Activated CD4-positive, alpha-beta T cell treated with anti-CD3 and anti-CD28 coated beads for 1 hour (primary cell): ENCODE results near the gene KIFAP3.

Source experiments
- DNase-seq: peaks from one replicate; pipeline ENCODE4 v3.0.0-alpha.2; 2020

KIFAP3 gene

DNA sequence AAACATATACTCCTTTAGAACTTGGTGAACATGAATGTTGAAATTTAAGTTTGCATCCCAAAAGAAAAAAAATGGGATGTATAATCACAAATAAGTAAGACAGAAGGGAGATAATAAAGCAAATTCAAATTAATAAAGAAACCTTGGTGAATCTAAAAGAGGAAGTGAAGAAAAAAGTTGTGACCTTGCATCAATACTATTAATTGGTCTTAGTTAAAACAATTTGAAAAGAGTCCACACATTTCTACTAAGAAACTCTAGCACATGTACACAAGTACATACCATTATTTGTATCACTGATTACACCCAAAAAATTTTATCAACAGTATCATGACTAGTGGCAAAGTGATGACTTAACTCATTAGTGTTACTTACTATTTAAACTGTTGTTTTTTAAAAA lies 100.4 kb downstream of the KIFAP3 start:
- DNase-seq, result no peak

DNA sequence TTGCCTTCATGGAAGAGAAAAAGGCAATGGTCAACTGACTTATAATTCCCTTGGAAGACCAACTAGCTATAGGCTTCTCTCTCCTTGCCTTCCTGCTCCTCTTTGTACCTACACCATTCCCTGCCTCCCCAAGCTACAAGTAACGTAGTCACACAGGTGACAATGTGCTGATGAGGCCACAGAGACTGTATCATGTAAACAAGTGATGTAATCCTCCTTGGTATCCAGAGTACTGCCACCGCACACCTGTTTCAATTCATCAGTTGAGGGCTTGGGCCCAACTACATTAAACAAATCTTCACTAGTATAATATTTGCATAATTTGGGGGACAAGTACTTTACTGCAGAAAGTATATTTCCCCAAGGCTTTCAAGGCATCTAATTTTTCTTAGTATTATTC lies 104.4 kb downstream of the KIFAP3 start:
- no peak for DNase-seq

DNA sequence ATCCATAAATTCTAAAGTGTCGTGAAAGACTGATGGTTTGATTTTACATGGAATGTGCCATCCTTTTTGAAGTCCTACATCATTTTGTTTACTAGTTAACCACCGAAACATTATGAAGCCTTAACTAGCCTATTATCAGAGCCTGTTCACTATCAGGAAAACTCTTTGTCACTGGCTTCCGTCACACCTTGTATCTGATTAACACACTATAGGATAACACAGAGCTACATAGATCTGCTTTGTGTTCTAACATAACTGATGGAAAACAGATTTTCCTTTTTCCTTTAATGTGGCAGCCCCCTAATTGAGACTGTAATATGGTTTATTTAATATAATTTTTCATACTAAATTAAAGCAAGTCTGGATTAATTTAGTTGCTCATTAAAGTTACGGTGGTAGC lies 106.3 kb downstream of the KIFAP3 start:
- no peak for DNase-seq

DNA sequence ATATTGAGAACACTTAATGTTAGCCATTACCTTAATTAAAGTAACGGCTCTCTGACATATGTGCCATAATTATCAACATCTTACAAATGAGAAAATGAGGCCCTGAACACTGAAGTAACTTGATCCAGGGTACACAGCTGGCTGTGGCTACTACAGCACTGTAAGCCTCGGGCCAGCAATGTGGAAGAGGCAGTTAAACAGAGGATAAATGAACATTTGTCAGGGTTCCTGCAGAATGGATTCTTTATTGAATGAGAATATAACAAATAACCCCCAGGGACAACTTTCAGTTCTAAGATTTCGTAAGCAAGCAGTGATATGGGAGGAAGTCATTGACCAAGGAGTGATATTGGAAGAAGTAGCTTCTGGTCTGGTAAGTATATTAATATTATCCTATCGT lies 110.3 kb downstream of the KIFAP3 start:
- no peak for DNase-seq

DNA sequence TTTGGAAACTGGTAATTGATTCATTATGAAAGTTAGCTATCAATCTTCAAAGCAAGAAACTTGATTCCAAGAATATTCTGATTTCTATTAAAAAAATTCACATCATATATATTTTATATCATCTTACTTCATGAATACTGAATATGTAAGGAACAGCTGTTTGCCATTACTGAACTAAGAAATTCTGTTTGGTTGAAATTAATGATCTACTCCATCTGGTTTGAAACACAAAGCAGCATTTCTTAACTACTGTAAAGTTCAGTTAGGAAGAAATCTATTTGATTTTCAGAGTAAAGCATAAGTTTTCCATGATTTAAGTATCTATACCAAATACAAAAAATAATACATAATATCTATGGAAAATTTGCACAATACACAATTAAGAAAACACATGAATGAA lies 114.8 kb downstream of the KIFAP3 start:
- no peak for DNase-seq

DNA sequence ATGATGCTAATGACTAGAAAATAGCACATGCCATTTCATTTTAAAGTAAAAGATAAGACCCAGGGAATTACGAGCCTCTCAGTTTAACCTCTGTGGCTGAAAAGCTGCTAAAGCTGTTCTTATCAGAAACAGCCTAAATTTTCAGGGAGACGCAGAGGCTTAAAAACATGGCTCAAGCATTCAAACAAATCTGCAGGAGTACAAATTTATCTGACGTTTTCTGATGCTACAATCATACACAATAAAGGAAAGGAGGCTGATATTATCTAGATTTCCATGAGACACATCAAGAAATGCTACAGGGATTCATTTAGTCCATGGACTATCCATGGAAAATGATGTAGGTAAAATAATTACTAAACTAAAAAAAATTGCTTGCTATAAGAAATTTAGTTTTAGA lies 115.5 kb downstream of the KIFAP3 start:
- no peak for DNase-seq

DNA sequence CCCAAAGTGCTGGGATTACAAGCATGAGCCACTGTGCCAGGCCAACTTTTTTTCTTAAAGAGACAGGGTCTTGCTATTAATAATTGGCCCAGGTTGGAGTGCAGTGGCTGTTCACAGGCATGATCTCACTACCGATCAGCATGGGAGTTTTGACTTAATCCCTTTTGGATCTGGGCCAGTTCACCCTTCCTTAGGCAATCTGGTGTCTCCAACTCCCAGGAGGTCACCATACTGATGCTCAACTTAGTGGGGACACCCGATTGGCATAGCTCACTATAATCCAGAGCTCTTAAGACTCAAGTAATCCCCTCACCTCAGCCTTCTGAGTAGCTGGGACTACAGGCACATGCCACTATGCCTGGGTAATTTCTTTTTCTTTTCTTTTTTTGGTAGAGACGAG lies 116.6 kb downstream of the KIFAP3 start:
- DNase-seq, result no peak

DNA sequence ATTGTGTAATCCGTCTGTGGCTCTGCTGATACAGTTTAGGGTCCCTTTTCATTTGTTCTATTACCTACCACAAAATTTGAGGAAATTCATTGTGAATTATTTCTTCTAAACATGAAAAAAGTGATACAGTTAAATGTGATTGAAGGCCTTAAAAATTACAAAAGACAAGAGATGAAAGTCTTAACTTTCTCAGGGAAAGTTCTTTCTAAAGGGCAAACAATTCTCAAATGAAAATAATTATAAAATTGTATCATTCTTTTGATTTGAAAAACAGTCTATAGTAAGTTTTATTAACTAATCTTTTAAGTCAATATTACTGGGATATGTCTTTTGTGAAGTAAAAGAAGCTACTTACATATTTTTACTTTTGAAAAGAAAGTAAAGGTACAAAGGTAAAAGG lies 123.4 kb downstream of the KIFAP3 start:
- DNase-seq, result no peak

DNA sequence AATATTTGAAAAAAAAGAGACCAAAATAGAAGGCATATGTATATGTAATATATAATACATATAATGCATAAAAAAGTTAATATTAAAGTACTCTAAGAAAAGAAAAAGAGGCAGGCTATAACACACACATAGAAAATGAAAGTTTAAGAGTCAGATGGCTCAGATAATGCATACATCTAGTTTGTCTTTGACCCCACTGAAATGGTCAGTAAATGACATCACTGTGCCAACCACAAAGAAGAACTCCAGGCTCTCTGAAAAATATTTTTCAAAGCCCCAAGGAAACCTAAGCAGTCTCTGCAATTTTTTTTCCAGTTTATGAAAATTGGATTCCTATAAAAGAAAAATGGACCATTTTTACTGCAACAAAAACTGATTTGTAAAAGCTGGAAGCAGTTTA lies 125.4 kb downstream of the KIFAP3 start:
- no peak for DNase-seq

DNA sequence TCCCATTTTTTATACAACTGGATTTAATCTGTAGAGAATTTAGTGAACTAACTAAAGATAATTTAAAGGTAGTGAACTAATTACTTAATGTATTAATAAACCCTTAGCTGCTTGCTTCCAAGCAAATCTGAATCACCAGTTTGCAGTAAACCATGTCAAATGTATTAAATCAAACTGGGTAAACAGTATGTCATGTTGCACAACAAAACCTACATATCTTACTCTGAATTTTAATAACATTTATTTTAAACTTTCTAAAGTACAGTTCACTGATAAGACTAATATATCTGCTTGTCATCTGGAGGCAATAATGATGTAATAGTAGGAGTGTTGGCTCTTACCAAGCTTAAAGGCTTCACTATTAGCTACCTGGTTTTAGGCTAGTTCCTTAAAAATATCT lies 128.3 kb downstream of the KIFAP3 start:
- DNase-seq, result no peak

DNA sequence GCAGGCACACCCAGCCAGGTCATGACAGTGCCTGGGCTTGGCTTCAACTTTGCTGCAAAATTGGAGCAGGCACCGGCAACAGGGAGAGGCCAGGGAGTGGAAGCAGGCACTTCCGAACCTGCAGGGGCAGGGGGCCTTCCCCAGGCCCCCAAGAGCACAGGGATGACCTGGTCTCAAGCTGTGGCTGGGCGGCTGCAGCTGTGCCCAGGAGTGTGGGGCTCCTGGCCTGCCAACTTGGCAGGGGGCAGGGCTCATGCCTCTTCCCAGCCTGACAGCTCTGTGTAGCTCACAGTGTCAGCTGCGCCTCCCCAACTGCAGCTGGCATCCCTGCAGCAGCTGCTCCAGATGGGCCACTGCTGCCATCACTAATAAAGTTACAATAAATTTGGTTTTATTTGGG lies 129.3 kb downstream of the KIFAP3 start:
- no peak for DNase-seq

DNA sequence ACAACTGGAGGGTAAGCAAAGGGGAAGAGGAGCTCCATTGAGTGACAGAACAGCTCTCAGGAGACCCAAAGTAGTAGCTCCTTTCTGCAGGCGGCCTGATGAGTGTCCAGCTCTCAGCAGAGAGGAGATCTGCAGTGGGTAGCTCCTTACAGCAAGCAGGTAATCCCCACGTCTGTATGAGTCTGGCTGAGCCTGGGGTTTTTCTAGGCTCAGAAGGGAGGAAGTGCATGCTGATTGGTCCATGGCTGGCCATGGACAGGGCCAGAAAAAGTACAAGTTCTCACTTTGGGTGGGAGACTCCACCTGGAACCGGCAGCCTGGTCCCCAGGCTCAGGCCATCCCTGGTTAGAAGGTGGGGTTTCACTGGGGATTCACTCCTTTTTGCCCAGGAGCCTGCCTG lies 129.9 kb downstream of the KIFAP3 start:
- DNase-seq, result no peak

DNA sequence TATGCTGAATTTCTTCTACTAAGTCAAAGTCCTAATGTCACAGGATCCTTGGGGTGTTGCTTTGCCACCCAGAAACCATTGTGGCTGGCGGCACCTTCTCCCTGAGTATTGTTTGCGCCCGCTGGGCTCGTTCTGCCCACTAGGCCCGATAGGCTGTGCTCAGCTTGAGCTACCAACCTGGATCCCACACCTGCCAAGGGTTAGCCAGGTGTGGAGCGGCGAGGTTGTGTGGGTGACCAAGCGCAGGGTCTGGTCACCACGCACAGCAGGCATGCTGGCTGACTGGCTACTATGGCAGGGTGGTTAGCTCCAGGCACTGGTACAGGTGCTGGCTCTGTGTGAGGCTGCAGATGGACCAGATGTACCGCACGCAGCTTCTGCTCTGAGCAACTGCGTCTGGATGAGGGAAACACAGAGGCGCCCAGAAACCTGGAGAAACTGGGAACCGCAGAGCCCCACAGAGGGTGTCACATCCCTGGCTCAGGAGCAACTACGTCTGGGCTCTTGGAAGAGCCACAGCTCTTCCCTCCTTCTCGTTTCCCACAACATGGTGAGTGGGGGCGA lies 130.4 kb downstream of the KIFAP3 start:
- DNase-seq, result no peak

DNA sequence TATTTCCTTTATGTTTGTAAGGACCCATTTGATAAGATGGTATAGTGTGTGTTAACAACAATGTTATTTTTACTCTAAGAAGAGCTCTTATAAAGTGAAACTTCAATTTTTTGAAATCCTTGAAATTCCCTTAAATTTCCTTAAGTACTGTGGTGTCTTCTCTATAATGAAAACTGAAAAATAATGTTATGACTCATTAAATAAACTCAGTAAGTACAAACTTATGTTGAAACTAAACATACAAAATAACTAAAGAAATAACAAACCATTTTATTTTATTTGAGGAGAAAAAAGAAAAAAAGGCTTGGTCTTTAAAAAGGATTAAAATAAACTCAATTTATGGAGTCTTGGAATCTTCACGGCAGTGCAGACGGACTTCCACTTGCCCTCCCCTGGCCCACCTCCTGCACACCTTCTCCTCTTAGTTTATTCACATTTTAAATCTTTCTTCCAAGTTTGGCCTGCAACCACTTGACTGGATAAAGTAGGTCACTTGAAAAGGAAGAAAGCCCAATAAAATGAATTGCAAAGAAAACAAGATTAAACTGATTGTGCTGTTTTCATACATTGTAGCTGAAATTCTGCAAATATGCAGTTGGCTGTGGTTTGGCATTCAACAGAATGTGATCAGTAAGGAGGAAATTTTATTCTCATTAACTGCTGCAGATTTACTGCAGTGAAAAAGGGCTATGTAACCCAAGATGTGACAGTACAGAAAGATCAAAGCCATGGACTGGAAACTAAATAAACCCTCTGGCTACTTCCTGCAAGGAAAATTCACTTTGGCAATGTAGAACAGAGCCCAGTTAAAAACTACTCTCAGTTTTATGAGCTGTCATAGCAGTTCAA lies 132.3 kb downstream of the KIFAP3 start:
- no peak for DNase-seq

DNA sequence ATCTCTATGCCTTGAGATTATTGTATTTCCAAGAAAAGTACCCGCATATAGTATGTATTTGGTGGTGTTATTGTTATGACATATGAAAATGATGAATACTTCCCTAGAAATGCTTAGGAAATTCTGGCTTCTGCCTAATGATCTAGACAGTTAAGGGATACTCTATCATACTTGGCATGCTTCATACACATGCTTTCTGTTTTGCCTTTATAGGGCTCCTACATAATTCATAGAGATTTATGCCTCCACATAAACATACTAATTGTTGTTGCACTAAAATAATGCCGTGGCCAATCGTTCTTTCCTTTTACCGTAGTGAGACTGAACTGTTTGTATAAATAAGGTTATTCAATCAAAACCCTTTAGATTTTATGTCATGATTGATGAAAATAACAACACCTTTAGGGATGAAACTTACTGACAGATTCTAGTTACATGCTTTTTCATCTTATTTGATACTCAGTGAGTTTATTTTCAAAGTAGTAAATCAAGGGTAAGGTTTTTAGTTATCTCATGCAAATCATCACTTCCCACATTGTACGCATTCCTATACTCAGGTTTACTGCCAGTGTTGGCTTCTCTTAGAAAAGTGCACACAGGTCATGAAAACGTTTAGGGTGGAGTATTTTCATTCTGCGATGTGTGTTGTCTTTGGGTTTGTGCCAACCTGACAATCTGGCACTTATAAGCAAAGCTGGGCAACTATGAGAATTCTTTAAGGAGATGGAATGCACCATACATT lies 140.3 kb downstream of the KIFAP3 start:
- no peak for DNase-seq

DNA sequence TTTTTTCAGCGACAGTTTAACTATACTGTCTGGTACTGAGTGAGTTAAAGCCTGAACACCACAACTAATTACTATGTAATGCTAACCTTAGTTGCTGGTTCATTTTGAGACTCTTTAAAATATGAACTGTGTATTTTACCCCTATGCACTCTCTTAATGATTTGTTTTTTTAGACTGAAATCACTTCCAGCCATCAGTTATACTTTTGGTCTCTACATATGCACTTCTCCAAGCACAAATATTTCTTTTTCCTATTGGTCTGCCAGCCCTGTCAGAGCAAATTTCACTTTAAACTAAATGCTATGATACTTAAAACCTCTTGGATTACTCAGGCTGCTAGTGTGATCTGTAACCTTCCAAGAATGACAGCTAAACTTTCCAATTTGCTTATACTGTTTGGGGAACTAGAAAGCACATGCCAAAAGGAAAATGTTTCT lies 142.7 kb downstream of the KIFAP3 start:
- DNase-seq, result no peak

DNA sequence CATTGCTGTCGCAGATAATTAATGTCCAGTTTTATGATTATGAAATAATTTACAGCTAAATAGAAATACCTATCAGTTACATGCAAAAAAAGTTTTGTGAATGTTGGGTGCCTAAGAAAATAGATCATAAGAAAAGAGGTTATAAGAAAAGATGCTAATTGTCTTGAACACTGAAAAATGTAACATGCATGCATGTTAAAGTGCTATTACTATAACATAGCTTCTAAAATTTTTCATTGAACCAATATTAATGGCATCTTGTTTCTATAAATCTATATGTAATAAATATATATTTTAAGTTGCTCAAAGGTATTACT lies 145.3 kb downstream of the KIFAP3 start:
- DNase-seq, result no peak

DNA sequence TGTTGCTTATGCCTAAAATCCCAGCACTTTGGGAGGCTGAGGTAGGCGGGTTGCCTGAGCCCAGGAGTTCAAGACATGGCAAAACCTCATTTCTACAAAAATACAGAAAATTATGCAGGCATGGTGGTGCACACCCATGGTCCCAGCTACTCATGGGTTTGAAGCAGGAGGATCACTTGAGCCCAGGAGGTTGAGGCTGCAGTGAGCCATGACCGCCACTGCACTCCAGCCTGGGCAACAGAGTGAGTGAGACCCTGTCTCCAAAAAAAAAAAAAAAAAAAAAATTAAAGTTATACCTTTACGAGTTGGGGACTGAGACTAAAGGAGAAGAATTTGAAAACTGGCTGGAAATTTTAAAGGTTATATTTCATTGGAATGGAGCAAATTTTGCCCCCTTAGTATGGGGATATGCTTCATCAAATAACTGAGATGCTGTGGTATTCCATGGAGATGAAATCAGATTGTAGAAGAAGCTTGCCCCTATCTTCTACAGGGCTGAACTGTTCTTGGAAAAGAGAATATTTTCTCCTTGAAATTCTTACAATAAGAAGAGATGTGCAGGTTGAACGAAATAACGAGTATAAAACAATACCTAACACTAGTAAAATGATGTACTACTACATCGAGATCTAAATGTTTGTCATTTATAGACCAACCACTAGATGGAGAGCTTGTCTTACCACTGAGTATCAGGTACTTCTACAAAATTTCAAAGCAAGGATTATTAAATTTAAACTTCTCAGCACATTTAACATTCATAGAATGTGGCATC lies 145.9 kb downstream of the KIFAP3 start:
- no peak for DNase-seq

DNA sequence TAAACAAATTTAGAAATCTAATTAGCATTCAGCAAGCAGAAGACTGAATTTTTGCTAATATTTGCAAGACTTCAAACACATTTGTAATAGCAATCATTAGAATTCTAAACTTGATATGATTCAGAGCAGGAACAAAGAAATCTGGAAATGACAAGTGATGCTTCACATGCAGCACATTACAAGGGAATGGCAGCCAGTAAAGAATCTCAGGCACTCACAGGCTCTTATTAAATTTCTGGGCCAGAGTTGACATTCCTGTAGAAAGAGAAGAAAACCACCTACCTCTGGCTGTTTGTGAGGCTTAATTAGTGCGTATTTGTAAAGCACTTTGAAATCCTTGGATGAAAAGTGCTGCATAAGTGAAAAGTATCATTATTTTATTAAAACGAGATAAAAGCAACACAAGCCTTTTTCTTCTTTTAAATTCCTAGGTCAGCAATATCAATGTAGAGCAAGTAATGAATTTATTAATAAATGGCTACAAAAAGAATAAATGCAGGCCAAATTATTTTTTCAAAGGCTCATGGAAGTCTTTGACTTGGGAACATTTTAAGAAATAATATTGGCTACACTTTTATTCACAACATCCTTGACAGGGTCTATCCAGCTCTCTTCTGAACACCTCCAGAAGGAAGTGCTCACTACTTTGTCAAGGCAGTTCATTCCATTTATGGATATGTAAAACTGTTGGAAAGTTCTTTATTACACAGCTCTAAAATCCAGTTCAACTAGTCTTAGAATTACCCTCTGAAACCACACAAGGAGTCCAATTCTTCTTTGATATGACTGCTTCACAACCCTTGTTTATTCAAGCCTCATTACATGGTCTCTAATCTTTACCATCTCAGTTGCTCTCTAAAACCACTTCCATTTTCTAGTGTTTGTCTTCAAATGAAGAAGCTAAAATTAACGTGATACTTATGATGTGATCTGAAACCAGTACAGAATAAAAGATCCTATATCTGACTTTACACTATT lies 148.7 kb downstream of the KIFAP3 start:
- no peak for DNase-seq

DNA sequence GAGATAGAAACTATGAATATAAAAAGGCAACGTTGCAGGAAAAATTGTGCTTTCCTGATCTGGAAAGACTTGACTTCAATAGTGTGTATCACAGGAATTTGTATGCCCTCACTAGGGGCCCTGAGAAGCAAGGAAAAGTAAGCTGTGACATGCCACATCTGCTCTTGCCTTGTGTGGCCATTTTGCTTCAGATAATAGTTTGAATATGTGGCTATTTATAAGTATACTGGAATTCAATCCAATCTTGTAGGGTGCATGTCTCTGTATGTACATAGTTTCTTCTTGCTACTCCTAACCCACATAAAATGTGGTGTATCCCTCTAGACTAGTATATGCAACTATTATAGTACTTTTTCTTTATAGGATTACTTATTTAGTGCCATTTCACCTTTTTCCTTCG lies 149.7 kb downstream of the KIFAP3 start:
- no peak for DNase-seq

DNA sequence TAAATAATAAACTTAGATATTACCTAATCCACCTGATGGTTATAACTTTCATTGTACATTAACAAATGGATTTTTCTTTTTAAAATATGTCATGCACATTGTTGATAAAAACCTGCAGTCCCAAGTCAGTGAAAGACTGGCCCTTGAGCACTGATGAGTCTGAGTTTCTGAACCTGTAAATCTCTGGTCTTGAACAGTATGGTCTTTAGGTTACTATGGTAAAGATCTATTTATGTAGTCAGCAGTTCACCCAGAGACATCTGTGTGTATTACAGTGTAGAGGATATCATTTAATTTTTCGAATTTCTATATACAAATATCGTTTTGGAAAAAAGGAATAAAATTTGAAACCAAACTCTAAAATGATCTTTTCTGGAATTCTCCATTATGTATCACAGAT lies 150.4 kb downstream of the KIFAP3 start:
- DNase-seq, result no peak

DNA sequence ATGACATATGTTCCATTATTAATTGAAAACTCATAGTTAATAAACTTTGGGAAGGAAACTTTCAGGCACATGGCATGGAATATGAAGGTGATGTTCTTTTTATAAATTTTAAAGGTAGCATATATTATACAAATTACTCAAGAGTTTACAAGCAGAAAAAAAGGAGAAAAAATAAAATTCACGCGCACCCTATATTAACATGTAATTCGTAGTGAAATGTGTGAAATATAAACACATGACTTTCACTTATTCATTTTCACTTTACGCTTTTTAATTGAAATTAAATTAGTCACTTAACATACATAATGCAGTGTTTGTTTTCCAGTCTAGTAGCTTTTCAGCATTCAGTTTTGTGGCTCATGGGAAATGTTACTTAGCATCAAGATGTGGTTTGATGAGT lies 153.4 kb downstream of the KIFAP3 start:
- no peak for DNase-seq
